ENCODE data around the gene LIN7B. TPM values are rescaled to one million over a fixed set of nuclear protein-coding genes. Genes with fewer than 3 reads are reported as not detected.
A peak's percentile ranks its signal among the peaks of the same experiment; 100 is the strongest.

Gene LIN7B
- total and polyA plus RNA-seq, 2 of the 13 experiments (the other 11 are each of a cell fraction or from before 2014, with no cell fraction given) = 5.3 to 7.6 TPM

GRCh38 chr19:49150106-49150943 is 36.2 kb downstream of the LIN7B start (continued):
- TF ChIP-seq AHDC1 (CRISPR knock-in tag; IDR thresholded peaks at IDR 0.05; ENCODE audit: borderline replicate concordance) = 0 out of 2 replicates have a peak, but pooled peaks have one; percentile 28
- TF ChIP-seq ATRX (CRISPR knock-in tag; IDR thresholded peaks at IDR 0.05; ENCODE audit: borderline replicate concordance) = no peak
- TF ChIP-seq FOXJ3 (CRISPR knock-in tag; IDR thresholded peaks at IDR 0.05; ENCODE audit: borderline replicate concordance) = 0 out of 2 replicates have a peak, but pooled peaks have one; percentile 38
- TF ChIP-seq TP53 (CRISPR knock-in tag; conservative IDR thresholded peaks at IDR 0.05) = no peak
- no peak; the same call in 1 of the 2 replicates for TF ChIP-seq WIZ (CRISPR knock-in tag; IDR thresholded peaks at IDR 0.05)
- TF ChIP-seq ZNF354B (CRISPR knock-in tag; IDR thresholded peaks at IDR 0.05) = no peak
- TF ChIP-seq RBM22 (optimal IDR thresholded peaks at IDR 0.05; ENCODE audit: low read length) = no peak
- peak; percentile 68 for TF ChIP-seq SALL1 (CRISPR knock-in tag; IDR thresholded peaks at IDR 0.05)
- TF ChIP-seq ZFP41 (CRISPR knock-in tag; IDR thresholded peaks at IDR 0.05; ENCODE audit: borderline replicate concordance) = 0 out of 2 replicates have a peak, but pooled peaks have one; percentile 14
- peak; percentile 76; the same call in 1 of the 2 replicates for TF ChIP-seq ZBTB25 (CRISPR knock-in tag; IDR thresholded peaks at IDR 0.05)
- TF ChIP-seq CAMTA2 (CRISPR knock-in tag; IDR thresholded peaks at IDR 0.05; ENCODE audit: borderline replicate concordance) = no peak
- TF ChIP-seq ZNF335 (CRISPR knock-in tag; IDR thresholded peaks at IDR 0.05) = no peak
- TF ChIP-seq ZNF660 (CRISPR knock-in tag; IDR thresholded peaks at IDR 0.05; ENCODE audit: borderline replicate concordance, low read depth) = no peak
- TF ChIP-seq HNRNPL (IDR thresholded peaks at IDR 0.05; ENCODE audit: low read depth, low read length) = no peak
- TF ChIP-seq ZNF670 (CRISPR knock-in tag; IDR thresholded peaks at IDR 0.05; ENCODE audit: borderline replicate concordance) = peak; percentile 65; the same call in 1 of the 2 replicates
- TF ChIP-seq CENPX (CRISPR knock-in tag; IDR thresholded peaks at IDR 0.05) = no peak
- TF ChIP-seq ELF4 (CRISPR knock-in tag; IDR thresholded peaks at IDR 0.05; ENCODE audit: borderline replicate concordance) = 0 out of 2 replicates have a peak, but pooled peaks have one; percentile 74
- 0 out of 2 replicates have a peak, but pooled peaks have one; percentile 48 for TF ChIP-seq JUN (CRISPR knock-in tag; IDR thresholded peaks at IDR 0.05)
- TF ChIP-seq ZFP1 (CRISPR knock-in tag; IDR thresholded peaks at IDR 0.05) = no peak
- TF ChIP-seq ZNF20 (CRISPR knock-in tag; IDR thresholded peaks at IDR 0.05) = no peak
- no peak for TF ChIP-seq PHB2 (IDR thresholded peaks at IDR 0.05; ENCODE audit: partially characterized antibody)
- TF ChIP-seq RXRA (CRISPR knock-in tag; IDR thresholded peaks at IDR 0.05) = peak; percentile 27
- TF ChIP-seq FOXA3 (CRISPR knock-in tag; IDR thresholded peaks at IDR 0.05) = 0 out of 2 replicates have a peak, but pooled peaks have one; percentile 27
- TF ChIP-seq ZNF607 (CRISPR knock-in tag; IDR thresholded peaks at IDR 0.05; ENCODE audit: borderline replicate concordance) = peak; percentile 87
- TF ChIP-seq SNRNP70 (IDR thresholded peaks at IDR 0.05; ENCODE audit: low read depth, low read length) = no peak

Measured in HepG2 (cell line).